NCI-H345 (cell line): ENCODE measurements around the gene DNASE1L2.

Experiments
- DNase-seq: peaks from one replicate; lab custom pipeline; 2025; lab: John Stamatoyannopoulos, UW

Gene DNASE1L2

DNA sequence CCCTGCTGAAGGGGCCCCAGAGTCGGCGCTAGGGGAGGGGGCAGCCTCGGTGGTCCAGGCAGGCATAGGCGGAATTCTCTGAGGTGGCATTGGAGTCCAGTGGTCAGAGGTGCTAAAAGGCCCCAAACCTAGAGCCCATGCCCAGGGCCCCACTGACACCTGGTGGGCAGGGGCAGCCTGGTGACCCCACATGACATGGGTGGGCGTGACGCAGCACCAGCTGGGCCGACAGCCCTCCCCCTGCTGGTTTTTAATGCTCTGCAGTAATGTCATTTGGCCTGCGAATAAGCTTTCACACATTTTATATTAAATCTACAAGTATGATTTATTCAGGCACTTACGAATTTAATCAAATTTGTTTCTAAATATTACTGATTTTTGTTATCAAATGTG, 33.8 kb downstream of the DNASE1L2 start:
- no peak for DNase-seq

DNA sequence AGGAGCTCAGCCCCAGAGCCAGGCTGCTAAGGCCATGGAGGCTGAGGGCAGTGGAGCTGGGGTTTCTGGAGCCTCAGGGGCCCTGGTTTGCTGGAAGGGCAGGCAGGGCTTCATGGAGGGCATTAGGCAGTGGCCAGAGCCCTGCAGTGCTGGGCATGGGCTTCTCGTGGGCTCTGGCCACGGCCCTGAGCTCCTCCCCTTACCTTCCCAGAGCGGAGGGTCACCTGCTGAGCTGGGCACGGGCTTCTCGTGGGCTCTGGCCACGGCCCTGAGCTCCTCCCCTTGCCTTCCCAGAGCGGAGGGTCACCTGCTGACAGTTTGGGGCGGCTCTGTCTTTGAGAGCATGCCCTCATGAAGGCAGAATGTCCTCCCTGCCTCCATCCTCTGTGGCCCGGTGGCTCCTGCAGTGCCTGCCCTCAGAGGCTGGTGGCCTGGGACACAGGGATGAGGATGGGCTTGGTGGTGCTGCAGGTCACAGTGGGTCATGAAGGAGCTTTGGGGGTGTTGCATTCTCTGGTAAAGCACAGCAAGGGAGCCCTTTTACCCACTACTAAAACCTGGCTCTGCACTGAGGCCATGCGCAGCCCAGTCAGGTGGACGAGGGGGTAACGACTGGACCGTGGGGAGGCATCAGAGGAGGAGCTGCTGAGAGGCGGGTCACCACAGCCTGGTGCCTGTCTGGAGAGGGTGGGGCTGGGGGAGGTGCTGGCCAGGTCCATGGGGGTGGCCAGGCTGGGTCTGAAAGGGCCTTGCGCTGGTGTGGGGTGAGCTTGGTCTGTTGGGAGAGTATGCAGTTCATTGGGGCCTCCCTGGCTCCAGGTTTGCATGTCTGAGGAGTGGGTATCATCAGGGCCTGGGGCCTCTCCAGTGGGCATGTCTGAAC, 34.6 kb downstream of the DNASE1L2 start:
- DNase-seq, result no peak

- DNase-seq, result no peak
Measured at GRCh38 chr16:2271848-2272461, 35.7 kb downstream of the DNASE1L2 start.

- no peak for DNase-seq
Measured at GRCh38 chr16:2273484-2273883, 37.2 kb downstream of the DNASE1L2 start.

- DNase-seq, result no peak
Measured at GRCh38 chr16:2273931-2274330, 37.7 kb downstream of the DNASE1L2 start.

- DNase-seq, result no peak
Measured at GRCh38 chr16:2275476-2276367, 39.5 kb downstream of the DNASE1L2 start.

DNA sequence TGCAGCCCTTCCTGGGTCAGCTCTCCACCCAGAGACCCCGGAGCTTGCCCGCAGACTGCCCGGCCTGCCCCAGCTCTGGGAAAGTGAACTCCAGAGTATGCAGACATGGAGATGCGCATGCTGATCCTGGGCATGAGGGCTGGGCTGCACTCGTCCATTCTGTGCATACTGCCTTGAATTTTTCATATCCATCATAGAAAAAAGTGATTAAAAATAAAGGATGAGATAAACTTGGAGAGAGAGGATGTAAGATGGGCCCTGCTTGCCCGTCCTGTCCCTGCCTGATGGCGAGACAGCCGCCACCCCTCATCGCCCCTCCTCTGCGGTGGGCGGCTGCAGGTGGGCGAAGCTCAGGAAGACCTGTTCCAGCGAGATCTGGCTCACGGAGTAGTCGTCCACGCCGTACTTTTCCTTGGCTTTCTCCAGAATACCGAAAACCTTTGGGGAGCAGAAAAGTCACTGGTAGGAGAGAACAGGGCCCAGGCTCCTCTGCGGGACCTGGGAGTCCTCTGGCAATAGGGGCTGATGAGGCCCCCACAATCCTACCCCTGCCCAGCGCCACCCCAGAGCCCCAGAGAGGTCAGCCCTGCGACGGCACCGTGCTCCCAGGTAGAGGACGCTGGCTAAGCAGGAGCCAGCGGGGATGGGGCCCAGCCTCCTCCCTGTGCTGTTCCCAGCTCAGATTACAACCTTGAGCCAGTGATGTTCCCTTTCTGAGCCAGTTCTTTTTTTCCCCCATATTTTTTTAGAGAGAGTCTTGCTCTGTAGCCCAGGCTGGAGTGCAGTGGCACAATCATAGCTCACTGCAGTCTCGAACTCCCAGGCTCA, 40.3 kb downstream of the DNASE1L2 start:
- DNase-seq, result no peak

DNA sequence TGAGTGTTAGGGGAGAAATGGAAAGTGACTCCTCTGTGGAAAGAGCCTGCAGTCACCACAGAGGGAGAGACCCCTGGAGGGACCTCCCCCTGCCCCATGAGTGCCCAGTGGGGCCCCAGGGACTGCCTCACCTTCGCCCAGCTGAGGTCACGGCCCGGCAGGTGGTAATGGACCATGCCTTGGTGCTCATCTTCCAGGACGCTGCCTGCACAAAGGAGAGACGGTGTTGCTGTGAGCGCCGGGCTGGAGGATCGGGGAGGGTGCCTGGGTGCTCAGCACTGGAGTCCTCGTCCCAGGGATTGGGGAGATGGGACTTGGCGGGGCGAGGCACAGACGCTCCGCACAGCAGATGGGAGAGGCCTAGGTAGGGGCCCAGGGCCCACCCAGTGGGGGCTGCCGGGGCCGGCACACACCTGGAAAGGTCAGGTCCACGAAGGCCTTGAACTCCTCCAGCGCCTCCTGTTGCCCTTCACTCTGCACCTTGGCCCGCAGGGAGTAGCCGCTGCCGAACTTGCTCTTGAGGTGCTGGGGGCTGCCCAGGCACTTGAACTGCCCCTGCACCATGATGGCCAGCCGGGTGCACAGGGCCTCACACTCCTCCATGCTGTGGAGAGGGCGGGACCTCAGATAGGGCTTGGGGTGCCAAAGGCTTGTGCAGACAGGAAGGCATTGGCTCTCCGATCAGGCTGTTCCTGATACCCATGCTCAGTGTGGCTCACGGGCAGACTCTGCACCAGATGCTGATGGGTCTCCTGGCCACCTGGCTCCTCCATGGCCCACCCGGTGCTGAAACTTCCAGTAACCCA, 41.4 kb downstream of the DNASE1L2 start:
- DNase-seq, result no peak

DNA sequence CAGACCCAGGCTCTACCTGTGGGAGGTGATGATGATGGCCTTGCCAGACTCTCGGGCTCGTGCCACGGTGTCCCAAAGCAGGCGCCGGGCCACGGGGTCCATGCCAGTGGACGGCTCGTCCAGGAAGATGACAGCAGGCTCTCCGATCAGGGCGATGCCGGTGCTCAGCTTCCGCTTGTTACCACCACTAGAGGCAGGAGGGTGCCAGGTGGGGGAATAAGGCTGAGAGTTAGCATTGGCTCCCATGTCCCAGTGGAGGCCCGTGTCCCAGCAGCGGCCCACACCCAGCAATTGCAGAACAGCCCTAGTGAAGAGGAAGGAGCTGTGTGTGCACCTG, 42.0 kb downstream of the DNASE1L2 start:
- DNase-seq, result no peak

DNA sequence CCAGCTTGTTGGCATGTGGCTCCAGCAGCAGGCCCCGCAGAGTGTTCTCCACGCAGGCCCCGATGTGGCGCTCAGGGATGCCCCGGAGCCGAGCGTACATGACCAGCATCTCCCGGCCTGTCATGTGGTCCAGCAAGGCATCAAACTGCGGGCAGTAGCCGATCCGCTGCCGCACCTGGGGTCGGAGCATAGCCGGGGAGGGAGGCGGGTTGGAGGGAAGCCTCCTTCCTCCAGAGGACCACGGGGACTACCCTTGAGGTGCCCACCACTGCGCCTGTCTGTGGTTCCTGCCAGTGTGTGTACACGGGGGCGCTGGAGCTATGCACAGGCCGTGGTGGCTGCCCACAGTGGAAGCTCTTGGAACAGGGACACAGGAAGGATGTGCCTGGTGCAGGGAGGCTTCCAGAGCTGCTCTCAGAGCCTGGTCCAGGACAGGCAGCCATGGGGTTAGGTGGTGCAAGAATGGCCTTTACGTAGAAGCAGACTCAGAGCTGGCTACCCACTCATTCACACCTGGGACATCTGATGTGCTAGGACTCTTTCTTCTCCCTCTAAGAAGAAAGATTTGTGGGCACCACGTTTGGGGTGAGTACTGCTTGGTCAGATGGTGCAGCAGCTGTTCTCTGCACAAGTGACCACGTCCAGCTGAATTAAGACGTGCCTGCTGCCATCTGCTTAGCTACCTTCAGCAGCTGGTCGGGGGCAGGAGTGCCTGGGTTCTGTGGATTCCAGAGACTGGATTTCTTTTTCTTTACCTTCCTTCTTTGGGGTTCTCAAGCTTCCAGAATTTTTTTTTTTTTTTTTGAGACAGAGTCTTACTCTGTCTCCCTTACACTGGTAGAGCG, 42.9 kb downstream of the DNASE1L2 start:
- DNase-seq, result no peak

DNA sequence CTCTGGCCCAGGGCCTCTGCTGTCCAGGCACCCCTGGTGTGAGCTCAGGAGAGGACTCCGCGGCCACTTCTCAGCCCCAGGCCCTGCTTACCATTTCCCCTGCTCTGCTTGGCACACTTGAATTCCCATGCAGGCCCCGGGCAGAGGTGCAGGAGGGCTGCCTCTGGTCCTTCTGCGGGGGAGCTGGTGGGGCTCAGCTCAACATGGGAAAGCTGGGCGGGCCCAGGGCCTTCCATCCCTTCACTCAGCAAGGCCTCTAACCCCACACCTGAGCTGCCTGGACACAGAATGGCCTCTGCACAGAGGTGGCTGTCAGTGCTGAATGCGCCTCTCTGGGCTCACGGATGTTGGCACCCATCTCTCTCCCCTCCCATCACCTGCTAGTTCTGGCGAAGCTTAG, 44.2 kb downstream of the DNASE1L2 start:
- no peak for DNase-seq

DNA sequence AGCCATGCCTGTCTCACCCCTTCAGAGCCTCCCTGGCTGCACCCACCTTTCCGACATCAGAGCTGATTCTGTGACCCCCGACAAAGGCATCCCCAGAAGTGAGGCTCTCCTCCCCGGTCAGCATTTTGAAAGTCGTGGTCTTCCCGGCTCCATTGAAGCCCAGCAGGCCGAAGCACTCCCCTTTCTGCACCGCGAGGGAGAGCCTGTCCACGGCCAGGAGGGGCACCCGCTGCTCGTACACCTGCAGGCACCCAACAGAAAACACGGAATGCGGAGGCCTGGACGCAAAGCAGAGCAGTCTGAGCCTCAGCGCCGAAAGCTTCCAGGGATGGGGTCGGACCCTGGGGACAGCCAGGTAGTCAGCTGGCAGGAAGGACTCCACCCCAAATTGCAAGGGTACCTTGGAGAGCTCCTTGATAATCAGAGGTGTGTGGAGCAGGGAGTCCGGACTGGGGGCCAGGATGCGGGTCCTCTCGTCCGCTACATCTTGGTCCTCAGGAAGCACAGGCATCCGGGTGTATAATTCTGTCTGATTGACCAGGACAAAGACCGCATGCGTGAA, 44.8 kb downstream of the DNASE1L2 start:
- DNase-seq, result no peak

GRCh38 chr16:2282262-2282661, 46.0 kb downstream of the DNASE1L2 start:
- no peak for DNase-seq

DNA sequence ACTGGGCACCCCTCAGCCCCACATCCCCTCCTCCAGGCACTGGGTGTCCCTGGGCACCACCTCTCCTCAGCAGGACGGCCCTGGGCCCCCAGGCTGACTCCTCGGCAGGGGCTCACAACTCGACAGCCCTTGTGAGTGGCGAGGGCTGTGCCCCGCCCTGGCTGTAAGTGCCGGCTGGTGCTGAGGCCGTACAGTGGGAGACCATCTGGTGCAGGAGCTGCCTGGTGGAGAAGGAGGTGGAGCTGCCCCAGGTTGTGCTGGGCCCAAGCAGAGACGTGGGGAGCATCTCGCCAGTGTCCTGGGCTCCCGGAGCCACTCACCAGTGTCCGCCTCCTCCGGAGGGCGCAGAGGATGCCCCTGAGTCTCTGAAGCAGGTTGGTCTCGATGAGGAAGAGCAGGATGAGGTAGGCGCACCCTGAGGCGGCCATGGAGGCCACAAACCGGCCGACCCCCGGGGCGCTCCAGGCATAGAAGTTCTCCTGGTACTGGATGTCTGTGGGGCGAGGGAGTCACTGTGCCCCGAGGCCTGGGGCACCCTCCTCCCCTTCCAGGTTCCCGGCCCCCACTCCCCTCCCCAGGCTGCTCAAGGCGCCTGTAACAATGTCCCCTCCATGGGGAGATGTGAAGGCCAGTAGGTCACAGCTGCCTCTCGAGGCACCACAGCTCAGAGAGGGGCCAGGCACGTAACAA, 46.8 kb downstream of the DNASE1L2 start:
- DNase-seq, result no peak

- no peak for DNase-seq
Measured at GRCh38 chr16:2284001-2284770, 47.9 kb downstream of the DNASE1L2 start.

DNA sequence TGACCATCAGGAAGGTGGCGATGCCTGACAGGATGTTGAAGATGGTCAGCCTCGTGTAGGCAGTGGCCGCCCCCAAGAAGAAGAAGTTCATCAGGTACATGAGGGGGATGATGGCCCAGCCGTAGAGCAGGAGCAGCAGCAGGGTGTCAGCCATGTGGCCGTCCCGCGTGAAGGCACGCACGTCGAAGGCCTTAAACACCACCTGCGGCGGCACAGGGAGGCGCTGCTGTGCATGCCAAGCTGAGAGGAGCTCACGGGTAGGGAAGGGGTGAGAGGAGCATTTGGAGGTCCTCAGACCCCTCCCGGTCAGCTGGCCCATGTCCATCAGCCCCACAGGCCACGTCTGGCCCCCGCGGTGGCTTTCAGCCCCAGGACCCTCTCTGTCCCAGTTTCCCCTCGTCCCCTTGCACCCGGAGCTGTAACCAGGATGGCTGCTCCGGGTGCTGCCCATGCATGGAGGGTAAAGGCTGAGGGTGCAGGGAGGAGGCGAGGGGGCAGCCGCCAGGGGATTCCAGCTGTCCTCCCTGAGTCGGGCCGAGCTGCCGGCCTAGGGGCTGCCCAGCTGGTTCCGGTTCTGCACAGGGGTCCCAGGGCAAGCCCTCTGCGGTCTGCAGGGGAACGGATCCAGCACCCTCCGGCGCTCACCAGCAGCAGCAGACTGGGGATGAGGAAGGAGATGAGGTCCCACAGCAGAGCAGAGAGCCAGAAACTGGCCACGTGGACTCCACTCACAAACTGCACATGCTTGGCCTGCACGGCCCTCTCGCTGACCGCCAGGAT, 48.7 kb downstream of the DNASE1L2 start:
- DNase-seq, result no peak

DNA sequence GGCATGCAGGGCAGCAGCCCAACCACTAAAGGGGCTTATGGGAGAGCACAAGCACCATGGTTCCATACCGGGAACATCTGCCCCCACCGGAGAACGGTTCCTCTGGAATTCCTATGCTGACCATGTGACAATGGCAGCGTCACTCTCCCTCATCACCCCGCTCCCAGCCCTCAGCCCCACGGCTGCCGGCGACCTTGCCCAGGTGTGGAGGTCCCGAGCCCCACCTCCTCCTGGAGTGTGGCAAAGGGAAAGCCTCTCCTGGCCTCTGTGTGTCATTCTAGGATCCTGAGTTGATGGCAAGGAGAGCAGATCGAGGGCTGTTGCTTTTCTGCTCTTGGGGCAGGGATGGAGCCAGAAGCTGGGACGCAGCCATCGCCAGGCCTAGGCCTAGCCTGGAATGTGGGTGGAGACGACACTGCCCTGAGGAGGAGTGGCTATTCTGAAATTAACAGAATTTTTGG, 49.5 kb downstream of the DNASE1L2 start:
- DNase-seq, result no peak
